Gastroesophageal sphincter (tissue), 3 donors: Measurements from ENCODE around the gene PEMT.

ENCODE experiments used
- EP300 ChIP-seq: sonication (generic); formaldehyde crosslinking; IDR thresholded peaks from one replicate; pipeline ENCODE4 v1.6.1; 2017; ENCODE audit warnings: antibody characterized with exemption, mild to moderate bottlenecking
- POLR2AphosphoS5 ChIP-seq: sonication (generic); formaldehyde crosslinking; IDR thresholded peaks from one replicate; pipeline ENCODE4 v1.6.1; 2017; ENCODE audit warnings: antibody characterized with exemption
- TF ChIP-seq, protein P1 (sequence below), 4 experiments: fragments of 200-600 bp in 2 of 4; fragments of 450-650 bp in 2 of 4; sonication (generic) in 1 of 4; IDR thresholded peaks; one replicate each; pipeline ENCODE4 v1.5.1; 2017 to 2019; ENCODE audit warnings: antibody characterized with exemption in 4 of 4, mild to moderate bottlenecking in 2 of 4, moderate library complexity in 2 of 4

GRCh38 chr17:17527956-17528500 lies 63.5 kb downstream of the PEMT start:
- TF ChIP-seq, protein P1, sequence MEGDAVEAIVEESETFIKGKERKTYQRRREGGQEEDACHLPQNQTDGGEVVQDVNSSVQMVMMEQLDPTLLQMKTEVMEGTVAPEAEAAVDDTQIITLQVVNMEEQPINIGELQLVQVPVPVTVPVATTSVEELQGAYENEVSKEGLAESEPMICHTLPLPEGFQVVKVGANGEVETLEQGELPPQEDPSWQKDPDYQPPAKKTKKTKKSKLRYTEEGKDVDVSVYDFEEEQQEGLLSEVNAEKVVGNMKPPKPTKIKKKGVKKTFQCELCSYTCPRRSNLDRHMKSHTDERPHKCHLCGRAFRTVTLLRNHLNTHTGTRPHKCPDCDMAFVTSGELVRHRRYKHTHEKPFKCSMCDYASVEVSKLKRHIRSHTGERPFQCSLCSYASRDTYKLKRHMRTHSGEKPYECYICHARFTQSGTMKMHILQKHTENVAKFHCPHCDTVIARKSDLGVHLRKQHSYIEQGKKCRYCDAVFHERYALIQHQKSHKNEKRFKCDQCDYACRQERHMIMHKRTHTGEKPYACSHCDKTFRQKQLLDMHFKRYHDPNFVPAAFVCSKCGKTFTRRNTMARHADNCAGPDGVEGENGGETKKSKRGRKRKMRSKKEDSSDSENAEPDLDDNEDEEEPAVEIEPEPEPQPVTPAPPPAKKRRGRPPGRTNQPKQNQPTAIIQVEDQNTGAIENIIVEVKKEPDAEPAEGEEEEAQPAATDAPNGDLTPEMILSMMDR (IDR thresholded peaks at IDR 0.05), result no peak
- TF ChIP-seq EP300, result no peak
- TF ChIP-seq POLR2AphosphoS5, result no peak
